KBM-7 (cell line): ENCODE measurements around the gene KCNC2.

Experiments
- DNase-seq: peaks from one replicate; pipeline ENCODE4 v3.0.0-alpha.2; 2015
- in situ Hi-C: fragments of 300-500 bp; cut with MboI; formaldehyde crosslinking; loops from 2 replicates; pipeline ENCODE4 v1.14.3; 2020; ENCODE audit warnings: low sequenced_read_pairs, low pct_unique_long_range_greater_than_20kb, mixed read lengths

Gene KCNC2

GRCh38 chr12:75086091-75087038, 123.3 kb downstream of the KCNC2 start:
- no peak for DNase-seq
- in situ Hi-C loops: no loop called here

GRCh38 chr12:75081305-75081704, 128.3 kb downstream of the KCNC2 start:
- in situ Hi-C loops: no loop called here
- no peak for DNase-seq

GRCh38 chr12:75080582-75080981, 129.1 kb downstream of the KCNC2 start:
- DNase-seq: no peak
- in situ Hi-C loops: no loop called here

DNA sequence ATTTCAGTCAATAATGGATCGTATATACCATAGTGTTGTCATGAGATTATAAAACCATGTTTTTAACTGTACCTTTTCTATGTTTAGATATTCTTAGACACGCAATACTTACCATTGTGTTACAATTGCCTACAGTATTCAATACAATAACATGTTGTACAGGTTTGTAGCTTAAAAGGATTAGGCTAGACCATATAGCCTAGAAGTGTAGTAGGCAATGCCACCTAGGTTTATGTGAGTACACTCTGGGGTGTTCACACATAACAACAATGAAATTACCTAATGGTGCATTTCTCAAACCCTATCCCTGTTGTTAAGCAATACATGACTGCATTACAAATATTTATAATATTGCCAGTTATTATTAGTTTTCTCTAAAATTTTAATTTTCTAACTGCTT, 144.2 kb downstream of the KCNC2 start:
- in situ Hi-C loops: no loop called here
- no peak for DNase-seq

DNA sequence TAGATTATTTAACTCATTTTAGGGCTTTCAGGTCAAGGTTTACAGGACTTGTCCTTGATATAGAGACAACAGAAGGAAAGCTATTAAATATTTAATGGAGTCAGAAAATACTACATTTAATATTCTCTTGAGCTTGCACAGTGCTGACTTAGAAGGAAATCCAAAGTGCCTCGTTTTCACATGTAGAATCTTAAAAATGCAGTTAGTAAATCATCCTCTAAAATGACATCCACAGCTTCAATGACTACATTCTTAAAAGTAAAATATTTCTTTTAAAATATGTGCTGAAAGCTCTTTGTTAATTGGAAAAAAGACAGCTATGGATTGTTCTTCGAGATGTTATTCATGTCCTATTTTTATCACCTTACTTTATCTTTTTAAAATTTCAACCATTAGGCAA, 146.9 kb downstream of the KCNC2 start:
- DNase-seq: no peak
- in situ Hi-C loops: no loop called here

DNA sequence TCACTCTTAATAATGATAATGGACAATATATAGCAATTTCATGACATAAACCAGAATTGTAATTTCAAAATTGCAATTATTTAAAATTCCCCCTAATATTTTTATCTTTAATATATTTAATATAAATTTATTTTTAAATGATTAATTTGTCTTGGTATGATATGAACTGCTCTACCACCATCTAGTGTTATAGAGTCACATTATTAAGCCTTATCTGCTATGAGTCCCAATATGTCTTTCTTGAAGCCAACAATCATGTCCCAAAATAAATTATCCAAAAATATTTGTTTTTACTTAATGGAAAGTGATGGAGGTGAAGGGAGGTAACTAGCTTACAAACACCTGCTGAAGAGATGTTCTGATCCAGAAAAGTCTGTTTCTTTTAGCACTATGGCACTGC, 151.4 kb downstream of the KCNC2 start:
- in situ Hi-C loops: no loop called here
- DNase-seq: no peak

DNA sequence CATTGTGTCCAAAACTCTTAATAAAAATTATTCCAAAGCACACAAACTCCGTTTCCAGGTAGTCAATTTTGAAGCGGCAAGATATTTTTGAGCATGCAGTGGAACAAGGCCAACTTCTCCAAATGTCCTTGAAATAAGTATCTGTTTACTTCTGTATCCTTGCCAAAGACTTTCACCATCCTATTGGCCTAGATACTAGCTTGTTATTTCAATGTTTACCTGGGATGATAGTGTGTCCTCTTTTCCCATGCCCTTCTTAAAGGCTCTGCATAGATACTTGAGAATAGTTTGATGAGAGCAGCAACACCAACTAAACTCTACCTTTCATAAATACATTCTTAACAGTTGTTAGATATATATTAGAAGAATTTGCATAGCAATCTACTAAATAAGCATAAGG, 160.9 kb downstream of the KCNC2 start:
- in situ Hi-C loops: no loop called here
- DNase-seq: no peak

DNA sequence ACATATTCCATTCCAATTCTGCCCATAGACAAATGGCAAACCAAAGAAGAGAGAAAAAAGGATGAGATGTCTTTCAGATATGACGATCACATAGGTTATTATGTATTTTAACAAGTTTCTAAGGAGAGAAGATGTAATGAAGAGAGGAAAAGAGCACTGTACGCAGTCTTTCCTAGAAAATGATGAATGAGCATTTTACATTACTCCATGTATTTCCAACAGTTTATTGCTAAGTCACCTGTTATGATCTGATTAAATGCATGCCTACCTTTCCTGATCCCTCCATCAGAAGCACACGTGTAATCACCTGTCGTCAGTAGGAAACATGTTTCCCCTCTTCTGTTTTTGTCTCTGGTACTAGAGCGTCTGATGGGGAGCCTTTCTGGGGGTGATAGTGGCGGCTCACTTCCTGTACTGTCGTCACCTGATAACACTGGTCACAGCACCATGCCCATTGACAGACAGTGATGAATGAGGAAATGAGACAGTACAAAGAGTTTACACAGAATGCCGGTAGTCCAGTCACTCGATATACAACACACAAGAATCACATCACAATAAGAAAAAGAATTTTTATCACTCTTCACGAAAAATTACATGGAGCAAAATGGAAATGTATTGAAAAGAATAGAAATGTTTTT, 161.6 kb downstream of the KCNC2 start:
- DNase-seq: no peak
- in situ Hi-C loops: no loop called here

GRCh38 chr12:75042125-75042524, 167.5 kb downstream of the KCNC2 start:
- DNase-seq: no peak
- in situ Hi-C loops: no loop called here

GRCh38 chr12:75041472-75041871, 168.2 kb downstream of the KCNC2 start:
- in situ Hi-C loops: no loop called here
- no peak for DNase-seq

DNA sequence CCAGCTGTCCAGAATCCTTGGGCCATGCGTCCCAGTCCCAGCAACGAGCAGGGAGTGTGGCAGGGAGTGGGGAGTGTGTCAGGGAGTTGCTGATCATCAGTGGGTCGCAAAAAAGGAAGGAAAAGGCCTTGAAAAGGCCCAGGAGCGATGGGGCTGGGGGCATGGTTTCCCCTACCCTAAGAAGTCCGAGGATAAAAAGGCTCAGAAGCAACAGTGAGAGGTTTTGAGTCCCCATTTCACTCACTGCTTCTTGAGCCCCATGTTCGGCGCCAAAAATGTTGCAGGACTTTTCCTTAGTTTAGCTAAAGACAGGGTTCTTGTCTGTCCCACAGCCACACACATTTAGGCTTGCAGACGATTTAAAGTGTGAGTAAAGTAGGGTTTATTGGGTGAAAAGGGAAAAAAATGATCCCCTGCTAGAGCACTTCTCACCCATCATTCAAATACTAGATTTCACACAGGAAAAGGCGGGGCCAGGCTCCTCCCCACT, 189.5 kb downstream of the KCNC2 start:
- in situ Hi-C loops: no loop called here
- no peak for DNase-seq

DNA sequence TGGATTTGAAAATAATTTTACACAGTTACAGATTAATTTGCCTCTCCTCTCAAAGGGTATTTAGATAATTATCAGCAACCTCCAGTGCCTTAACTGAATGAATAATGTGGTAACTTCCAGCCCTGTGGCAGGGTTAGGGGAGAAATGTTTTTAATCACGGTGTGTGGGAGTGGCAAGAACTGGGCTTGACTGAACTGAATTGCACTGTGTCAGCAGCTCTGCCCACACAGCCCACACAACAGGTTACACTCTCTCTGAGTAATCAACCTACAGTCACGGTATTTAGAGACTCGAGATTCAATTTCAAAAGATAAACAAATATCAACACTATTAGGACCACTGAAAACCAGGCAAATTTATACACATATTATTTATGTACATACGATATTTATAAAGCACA, 198.5 kb downstream of the KCNC2 start:
- in situ Hi-C loops: no loop called here
- DNase-seq: no peak

GRCh38 chr12:75007133-75007532, 202.5 kb downstream of the KCNC2 start:
- in situ Hi-C loops: no loop called here
- DNase-seq: no peak

DNA sequence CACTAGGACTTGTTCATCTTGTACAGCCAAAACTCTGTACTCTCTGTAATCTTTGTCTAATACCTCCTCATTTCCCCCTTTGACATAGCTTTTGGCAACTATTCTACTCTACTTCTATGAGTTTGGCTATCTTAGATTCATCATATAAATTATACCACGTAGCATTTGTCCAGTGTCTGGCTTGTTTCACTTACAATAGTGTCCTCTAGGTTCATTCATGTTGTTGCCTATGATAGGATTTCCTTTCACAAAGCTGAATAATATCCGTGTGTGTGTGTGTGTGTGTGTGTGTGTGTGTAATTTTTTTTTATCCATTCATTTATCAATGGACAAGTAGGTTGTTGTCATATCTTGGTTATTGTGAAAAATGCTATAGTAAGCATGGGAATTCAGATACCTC, 209.5 kb downstream of the KCNC2 start:
- in situ Hi-C loops: no loop called here
- DNase-seq: no peak

DNA sequence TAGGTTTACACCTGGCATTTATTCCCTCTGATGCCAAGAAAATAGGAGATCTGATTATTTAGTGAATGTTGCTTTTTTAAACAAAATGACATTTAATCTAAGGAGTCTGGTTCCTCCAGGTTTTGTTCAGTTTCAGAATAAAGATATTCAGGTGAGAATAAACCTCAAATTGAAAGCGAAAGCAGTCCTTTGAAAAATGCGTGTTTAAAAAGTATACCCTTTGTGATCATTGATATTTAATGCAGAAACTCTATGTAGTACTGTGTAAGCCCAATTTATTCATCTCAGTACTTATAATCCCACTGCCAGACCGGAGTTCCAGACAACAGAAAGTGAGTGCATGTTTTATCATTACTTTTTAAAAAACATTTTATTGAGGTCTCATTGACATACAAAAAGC, 210.2 kb downstream of the KCNC2 start:
- in situ Hi-C loops: no loop called here
- no peak for DNase-seq
